ENCODE data around the gene CCDC159. TPM values are rescaled to one million over a fixed set of nuclear protein-coding genes. Genes with fewer than 3 reads are reported as not detected.
"Not testable (repeated sequence)": the region's sequence is repeated elsewhere in the genome, so short reads cannot be mapped to it uniquely, and the experiment has no call there.

Gene CCDC159
- 1.5 TPM in 2 replicates for total RNA-seq (2014; rRNA removed; shearing (Covaris generic); ENCODE audit: low replicate concordance)

GRCh38 chr19:11346104-11346940 is at the start of gene CCDC159, which contains the start of gene TMEM205:
TSS of gene CCDC159 (plus strand) at chr19:11346519. CDS start at chr19:11346607, 88 bp downstream.
TSS of gene TMEM205 (minus strand) at chr19:11346268. CDS start at chr19:11345619, 649 bp downstream.
- DNase-seq (ENCODE audit: low read depth) = peak; percentile 100
- in situ Hi-C loops (cut with HindIII; ENCODE audit: low pct_unique_long_range_greater_than_20kb, low sequenced_read_pairs) = no loop called here

- in situ Hi-C loops (cut with HindIII; ENCODE audit: low pct_unique_long_range_greater_than_20kb, low sequenced_read_pairs) = no loop called here
- DNase-seq (ENCODE audit: low read depth) = no peak
Measured at GRCh38 chr19:11299946-11300810, 46.1 kb upstream of the CCDC159 start.

- in situ Hi-C loops (cut with HindIII; ENCODE audit: low pct_unique_long_range_greater_than_20kb, low sequenced_read_pairs) = no loop called here
- DNase-seq (ENCODE audit: low read depth) = no peak
Measured at GRCh38 chr19:11300811-11301120, 45.6 kb upstream of the CCDC159 start.

- in situ Hi-C loops (cut with HindIII; ENCODE audit: low pct_unique_long_range_greater_than_20kb, low sequenced_read_pairs) = no loop called here
- DNase-seq (ENCODE audit: low read depth) = no peak
Measured at GRCh38 chr19:11304936-11305335, 41.4 kb upstream of the CCDC159 start.

- in situ Hi-C loops (cut with HindIII; ENCODE audit: low pct_unique_long_range_greater_than_20kb, low sequenced_read_pairs) = no loop called here
- no peak for DNase-seq (ENCODE audit: low read depth)
Measured at GRCh38 chr19:11306337-11306736, 40.0 kb upstream of the CCDC159 start.

GRCh38 chr19:11320278-11320995 is 25.9 kb upstream of the CCDC159 start:
- DNase-seq (ENCODE audit: low read depth); in situ Hi-C loops (cut with HindIII; ENCODE audit: low pct_unique_long_range_greater_than_20kb, low sequenced_read_pairs): not testable (repeated sequence)

- in situ Hi-C loops (cut with HindIII; ENCODE audit: low pct_unique_long_range_greater_than_20kb, low sequenced_read_pairs) = no loop called here
- no peak for DNase-seq (ENCODE audit: low read depth)
Measured at GRCh38 chr19:11321191-11322126, 24.9 kb upstream of the CCDC159 start.

GRCh38 chr19:11322269-11323024 is 23.9 kb upstream of the CCDC159 start:
- in situ Hi-C loops (cut with HindIII; ENCODE audit: low pct_unique_long_range_greater_than_20kb, low sequenced_read_pairs) = no loop called here

GRCh38 chr19:11323601-11324078 is 22.7 kb upstream of the CCDC159 start:
- no peak for DNase-seq (ENCODE audit: low read depth)
- in situ Hi-C loops (cut with HindIII; ENCODE audit: low pct_unique_long_range_greater_than_20kb, low sequenced_read_pairs) = no loop called here

More at GRCh38 chr19:11322269-11323024, 23.9 kb upstream of the CCDC159 start:
- DNase-seq (ENCODE audit: low read depth) = no peak

- peak; percentile 91 for DNase-seq (ENCODE audit: low read depth)
- in situ Hi-C loops (cut with HindIII; ENCODE audit: low pct_unique_long_range_greater_than_20kb, low sequenced_read_pairs) = no loop called here
Measured at GRCh38 chr19:11324079-11324661, 22.1 kb upstream of the CCDC159 start.

GRCh38 chr19:11324748-11325389 is 21.4 kb upstream of the CCDC159 start:
- DNase-seq (ENCODE audit: low read depth) = no peak
- in situ Hi-C loops (cut with HindIII; ENCODE audit: low pct_unique_long_range_greater_than_20kb, low sequenced_read_pairs) = no loop called here

- in situ Hi-C loops (cut with HindIII; ENCODE audit: low pct_unique_long_range_greater_than_20kb, low sequenced_read_pairs) = no loop called here
- DNase-seq (ENCODE audit: low read depth) = no peak
Measured at GRCh38 chr19:11325544-11325943, 20.8 kb upstream of the CCDC159 start.

- DNase-seq (ENCODE audit: low read depth) = no peak
- in situ Hi-C loops (cut with HindIII; ENCODE audit: low pct_unique_long_range_greater_than_20kb, low sequenced_read_pairs) = no loop called here
Measured at GRCh38 chr19:11330127-11330526, 16.2 kb upstream of the CCDC159 start.

- in situ Hi-C loops (cut with HindIII; ENCODE audit: low pct_unique_long_range_greater_than_20kb, low sequenced_read_pairs) = no loop called here
- no peak for DNase-seq (ENCODE audit: low read depth)
Measured at GRCh38 chr19:11331502-11331901, 14.8 kb upstream of the CCDC159 start.

GRCh38 chr19:11332822-11333221 is 13.5 kb upstream of the CCDC159 start:
- no peak for DNase-seq (ENCODE audit: low read depth)
- in situ Hi-C loops (cut with HindIII; ENCODE audit: low pct_unique_long_range_greater_than_20kb, low sequenced_read_pairs) = no loop called here

GRCh38 chr19:11333838-11334237 is 12.5 kb upstream of the CCDC159 start:
- peak; percentile 60 for DNase-seq (ENCODE audit: low read depth)

More at GRCh38 chr19:11333838-11334237, 12.5 kb upstream of the CCDC159 start:
- in situ Hi-C loops (cut with HindIII; ENCODE audit: low pct_unique_long_range_greater_than_20kb, low sequenced_read_pairs) = not testable (repeated sequence)

Measured in Caki2 (cell line).